HG03354 (cell line): Measurements from ENCODE around the gene CTLA4.

Source experiments
- ATAC-seq: cut with Tn5 transposase; IDR thresholded peaks from one replicate; pipeline ENCODE4 v1.9.1; 2021; ENCODE audit warnings: mild to moderate bottlenecking; ENCODE audit not compliant: unreplicated experiment, poor library complexity, severe bottlenecking

The CTLA4 gene

GRCh38 chr2:203887677-203888076 lies 20.1 kb downstream of the CTLA4 start:
- ATAC-seq = no peak

- ATAC-seq = no peak
Measured at GRCh38 chr2:203889542-203889941, 22.0 kb downstream of the CTLA4 start.

GRCh38 chr2:203889944-203890343 lies 22.4 kb downstream of the CTLA4 start:
- no peak for ATAC-seq

- no peak for ATAC-seq
Measured at GRCh38 chr2:203890733-203891132, 23.2 kb downstream of the CTLA4 start.

GRCh38 chr2:203891474-203891873 lies 23.9 kb downstream of the CTLA4 start:
- no peak for ATAC-seq

GRCh38 chr2:203892207-203892606 lies 24.6 kb downstream of the CTLA4 start:
- no peak for ATAC-seq

GRCh38 chr2:203893401-203893800 lies 25.8 kb downstream of the CTLA4 start:
- no peak for ATAC-seq

- ATAC-seq = no peak
Measured at GRCh38 chr2:203893840-203894239, 26.3 kb downstream of the CTLA4 start.

GRCh38 chr2:203894262-203894661 lies 26.7 kb downstream of the CTLA4 start:
- no peak for ATAC-seq

- ATAC-seq = no peak
Measured at GRCh38 chr2:203897544-203897943, 30.0 kb downstream of the CTLA4 start.

GRCh38 chr2:203898657-203899056 lies 31.1 kb downstream of the CTLA4 start:
- ATAC-seq = no peak

- no peak for ATAC-seq
Measured at GRCh38 chr2:203900253-203900652, 32.7 kb downstream of the CTLA4 start.

- no peak for ATAC-seq
Measured at GRCh38 chr2:203904022-203904421, 36.5 kb downstream of the CTLA4 start.

GRCh38 chr2:203905656-203906055 lies 38.1 kb downstream of the CTLA4 start:
- no peak for ATAC-seq

GRCh38 chr2:203908066-203908796 lies 40.7 kb downstream of the CTLA4 start:
- ATAC-seq = no peak

- ATAC-seq = no peak
Measured at GRCh38 chr2:203908797-203909185, 41.2 kb downstream of the CTLA4 start.

GRCh38 chr2:203909261-203909967 lies 41.8 kb downstream of the CTLA4 start:
- ATAC-seq = no peak

- no peak for ATAC-seq
Measured at GRCh38 chr2:203909974-203910373, 42.4 kb downstream of the CTLA4 start.

- no peak for ATAC-seq
Measured at GRCh38 chr2:203913947-203914346, 46.4 kb downstream of the CTLA4 start.

- ATAC-seq = no peak
Measured at GRCh38 chr2:203914546-203915182, 47.1 kb downstream of the CTLA4 start.

GRCh38 chr2:203915256-203915655 lies 47.7 kb downstream of the CTLA4 start:
- no peak for ATAC-seq
